Neural cell (in vitro differentiated cells): ENCODE measurements around the gene ERRFI1. TPM values are rescaled to one million over a fixed set of nuclear protein-coding genes. Genes with fewer than 3 reads are reported as not detected.

ENCODE experiments used
- H2AFZ ChIP-seq: fragments of 200-600, 300-800 bp; sonication (generic), shearing (Covaris generic); 2 replicates; pipeline ENCODE4 v1.6.0; 2014; ENCODE audit warnings: low read depth, mild to moderate bottlenecking, antibody characterized with exemption, low read length, moderate library complexity
- H3F3A ChIP-seq: fragments of 200-600 bp; shearing (Covaris generic); 2 replicates; pipeline ENCODE4 v1.6.1; 2016; ENCODE audit warnings: mild to moderate bottlenecking, moderate library complexity, mixed read lengths, antibody characterized with exemption, low read length; ENCODE audit not compliant: insufficient read depth, poor library complexity, severe bottlenecking
- H3K27ac ChIP-seq: fragments of 200-600, 300-800 bp; sonication (generic), shearing (Covaris generic); 2 replicates; pipeline ENCODE4 v1.5.1; 2014; ENCODE audit warnings: mild to moderate bottlenecking, low read length, moderate library complexity
- H3K27me3 ChIP-seq: fragments of 300-800, 200-600 bp; sonication (generic), shearing (Covaris generic); 2 replicates; pipeline ENCODE4 v1.6.0; 2014; ENCODE audit warnings: mild to moderate bottlenecking, low read depth, low read length, moderate library complexity; ENCODE audit not compliant: insufficient read depth
- H3K36me3 ChIP-seq: fragments of 300-800, 200-600 bp; sonication (generic), shearing (Covaris generic); 2 replicates; pipeline ENCODE4 v1.5.1; 2014; ENCODE audit warnings: mild to moderate bottlenecking, antibody characterized with exemption, low read length, moderate library complexity; ENCODE audit not compliant: insufficient read depth
- H3K4me2 ChIP-seq: fragments of 300-800, 200-600 bp; sonication (generic), shearing (Covaris generic); 2 replicates; pipeline ENCODE4 v1.6.0; 2014; ENCODE audit warnings: mild to moderate bottlenecking, low read length
- H3K4me3 ChIP-seq: fragments of 300-800, 200-600 bp; sonication (generic), shearing (Covaris generic); 2 replicates; pipeline ENCODE4 v1.5.1; 2014; ENCODE audit warnings: mild to moderate bottlenecking, low read length, moderate library complexity
- H3K79me2 ChIP-seq: fragments of 200-600 bp; shearing (Covaris generic); replicated peaks from 2 replicates; pipeline ENCODE4 v1.6.0; 2014; ENCODE audit warnings: mild to moderate bottlenecking, low read length, moderate library complexity; ENCODE audit not compliant: insufficient read depth
- H3K9ac ChIP-seq: fragments of 300-800, 200-600 bp; sonication (generic), shearing (Covaris generic); 2 replicates; pipeline ENCODE4 v1.6.1; 2016; ENCODE audit warnings: mild to moderate bottlenecking, low read length, mixed read lengths
- H3K9me2 ChIP-seq: fragments of 200-600 bp; shearing (Covaris generic); 2 replicates; pipeline ENCODE4 v1.6.1; 2016; ENCODE audit warnings: mild to moderate bottlenecking, low read length, mixed read lengths; ENCODE audit not compliant: insufficient read depth
- H3K9me3 ChIP-seq: fragments of 200-600, 300-800 bp; sonication (generic), shearing (Covaris generic); 2 replicates; pipeline ENCODE4 v1.6.1; 2016; ENCODE audit warnings: mild to moderate bottlenecking, mixed run types, low read length, moderate library complexity, mixed read lengths
- H4K20me1 ChIP-seq: fragments of 200-600 bp; shearing (Covaris generic); 2 replicates; pipeline ENCODE4 v1.6.1; 2016; ENCODE audit warnings: mild to moderate bottlenecking, mixed run types; ENCODE audit not compliant: insufficient read depth
- EP300 ChIP-seq: fragments of 450-650 bp; conservative IDR thresholded peaks from 2 replicates; pipeline ENCODE4 v1.6.1; 2014; ENCODE audit warnings: antibody characterized with exemption, mild to moderate bottlenecking, moderate library complexity; ENCODE audit not compliant: poor library complexity, severe bottlenecking
- EZH2 ChIP-seq: fragments of 200-600, 300-800 bp; shearing (Covaris generic), sonication (generic); IDR thresholded peaks from 2 replicates; pipeline ENCODE4 v1.6.1; 2014; ENCODE audit warnings: antibody characterized with exemption, low read length, borderline replicate concordance, mild to moderate bottlenecking; ENCODE audit not compliant: insufficient read depth, poor library complexity, severe bottlenecking
- MXI1 ChIP-seq: fragments of 450-650 bp; conservative IDR thresholded peaks from 2 replicates; pipeline ENCODE4 v1.6.1; 2014; ENCODE audit warnings: antibody characterized with exemption, mild to moderate bottlenecking; ENCODE audit not compliant: poor library complexity, severe bottlenecking
- POLR2AphosphoS5 ChIP-seq: IDR thresholded peaks from 2 replicates; pipeline ENCODE4 v1.6.1; 2012
- RAD21 ChIP-seq: fragments of 450-650 bp; conservative IDR thresholded peaks from 2 replicates; pipeline ENCODE4 v1.6.1; 2014; ENCODE audit warnings: antibody characterized with exemption, mild to moderate bottlenecking, moderate library complexity
- SMC3 ChIP-seq: fragments of 450-650 bp; conservative IDR thresholded peaks from 2 replicates; pipeline ENCODE4 v1.6.1; 2014; ENCODE audit warnings: antibody characterized with exemption, mild to moderate bottlenecking, moderate library complexity; ENCODE audit not compliant: poor library complexity
- TAF1 ChIP-seq: IDR thresholded peaks from 2 replicates; pipeline ENCODE4 v1.6.1; 2012; ENCODE audit warnings: low read depth
- polyA plus RNA-seq: library from polyadenylated mRNA; depleted of rRNA; stranded (reverse); fragments of >200 nt; gene quantifications from 2 replicates; pipeline ENCODE4 v1.2.3, GENCODE V29; 2014
- TF ChIP-seq, protein P1 (sequence below): IDR thresholded peaks from 2 replicates; pipeline ENCODE4 v1.6.1; 2012; ENCODE audit warnings: borderline replicate concordance
- TF ChIP-seq, protein P2 (sequence below): fragments of 450-650 bp; IDR thresholded peaks from 2 replicates; pipeline ENCODE4 v1.5.1; 2014; ENCODE audit warnings: antibody characterized with exemption, mild to moderate bottlenecking, moderate library complexity; ENCODE audit not compliant: poor library complexity, severe bottlenecking

Gene ERRFI1
- polyA plus RNA-seq, 1 donor from 2014 or later = 72.9 TPM

DNA sequence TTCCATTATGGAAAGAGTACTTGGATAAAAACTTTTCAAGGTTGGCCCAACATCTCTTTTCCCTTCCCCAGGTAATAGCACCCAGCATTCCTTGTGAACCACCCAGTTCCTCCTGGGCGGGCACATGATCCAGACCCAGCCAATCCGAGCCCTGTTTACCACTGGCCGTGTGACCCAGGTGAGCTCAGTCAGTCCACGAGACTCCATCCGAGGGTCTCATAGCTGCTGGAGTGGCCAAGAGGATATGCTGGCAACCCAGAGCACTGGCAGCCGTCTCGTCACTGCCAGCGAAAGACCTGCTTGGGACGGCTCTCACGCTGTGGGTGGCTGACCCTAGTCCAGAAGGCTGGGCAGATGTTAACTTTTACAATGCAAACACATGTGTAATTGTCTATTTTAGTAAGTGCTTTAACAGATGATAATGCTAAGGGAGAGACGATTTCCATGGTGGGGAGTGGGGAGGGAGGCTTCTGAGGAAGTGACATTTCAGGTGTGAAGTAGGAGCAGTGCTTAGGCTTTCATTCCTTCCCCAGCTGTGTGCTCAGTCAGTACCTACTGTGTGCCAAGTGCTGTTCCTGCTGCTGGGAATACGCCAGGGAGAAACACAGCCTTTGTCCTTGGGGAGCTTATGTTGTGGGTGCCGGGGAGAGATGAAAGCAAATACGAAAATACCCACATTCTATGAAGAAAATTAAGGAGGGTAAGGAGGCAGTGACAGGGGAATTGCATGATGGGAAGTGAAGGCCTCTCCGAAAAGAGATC lies 40.1 kb downstream of the ERRFI1 start:
- Histone ChIP-seq H3K27ac (no peak overlapping the region), H3K4me3 (no peak overlapping the region), H3K9ac (no peak overlapping the region), H3K9me2 (no peaks in the 10 kb centered on the region), H3K79me2 (no peaks in the 10 kb centered on the region), H3K27me3 (no peaks in the 10 kb centered on the region), H3K9me3 (no peaks in the 10 kb centered on the region), H3K36me3 (no peaks in the 10 kb centered on the region), H2AFZ (no peak overlapping the region), H4K20me1 (no peaks in the 10 kb centered on the region), H3F3A (no peaks in the 10 kb centered on the region), H3K4me2 (no peak overlapping the region)
- TF ChIP-seq EZH2 = no peak
- no peak for TF ChIP-seq MXI1
- TF ChIP-seq TAF1 = no peak

DNA sequence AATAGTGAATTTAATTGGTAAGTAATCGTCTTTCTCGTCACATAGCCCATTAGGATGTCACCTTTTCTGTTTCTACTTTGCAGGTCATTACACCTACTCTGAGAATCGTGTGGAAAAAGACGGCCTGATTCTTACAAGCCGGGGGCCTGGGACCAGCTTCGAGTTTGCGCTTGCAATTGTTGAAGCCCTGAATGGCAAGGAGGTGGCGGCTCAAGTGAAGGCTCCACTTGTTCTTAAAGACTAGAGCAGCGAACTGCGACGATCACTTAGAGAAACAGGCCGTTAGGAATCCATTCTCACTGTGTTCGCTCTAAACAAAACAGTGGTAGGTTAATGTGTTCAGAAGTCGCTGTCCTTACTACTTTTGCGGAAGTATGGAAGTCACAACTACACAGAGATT lies 41.3 kb downstream of the ERRFI1 start:
- TF ChIP-seq SMC3 (no peak), TAF1 (no peak), EZH2 (no peak), POLR2AphosphoS5 (no peak), RAD21 (no peak), MXI1 (no peak), EP300 (no peak)
- TF ChIP-seq, protein P1, sequence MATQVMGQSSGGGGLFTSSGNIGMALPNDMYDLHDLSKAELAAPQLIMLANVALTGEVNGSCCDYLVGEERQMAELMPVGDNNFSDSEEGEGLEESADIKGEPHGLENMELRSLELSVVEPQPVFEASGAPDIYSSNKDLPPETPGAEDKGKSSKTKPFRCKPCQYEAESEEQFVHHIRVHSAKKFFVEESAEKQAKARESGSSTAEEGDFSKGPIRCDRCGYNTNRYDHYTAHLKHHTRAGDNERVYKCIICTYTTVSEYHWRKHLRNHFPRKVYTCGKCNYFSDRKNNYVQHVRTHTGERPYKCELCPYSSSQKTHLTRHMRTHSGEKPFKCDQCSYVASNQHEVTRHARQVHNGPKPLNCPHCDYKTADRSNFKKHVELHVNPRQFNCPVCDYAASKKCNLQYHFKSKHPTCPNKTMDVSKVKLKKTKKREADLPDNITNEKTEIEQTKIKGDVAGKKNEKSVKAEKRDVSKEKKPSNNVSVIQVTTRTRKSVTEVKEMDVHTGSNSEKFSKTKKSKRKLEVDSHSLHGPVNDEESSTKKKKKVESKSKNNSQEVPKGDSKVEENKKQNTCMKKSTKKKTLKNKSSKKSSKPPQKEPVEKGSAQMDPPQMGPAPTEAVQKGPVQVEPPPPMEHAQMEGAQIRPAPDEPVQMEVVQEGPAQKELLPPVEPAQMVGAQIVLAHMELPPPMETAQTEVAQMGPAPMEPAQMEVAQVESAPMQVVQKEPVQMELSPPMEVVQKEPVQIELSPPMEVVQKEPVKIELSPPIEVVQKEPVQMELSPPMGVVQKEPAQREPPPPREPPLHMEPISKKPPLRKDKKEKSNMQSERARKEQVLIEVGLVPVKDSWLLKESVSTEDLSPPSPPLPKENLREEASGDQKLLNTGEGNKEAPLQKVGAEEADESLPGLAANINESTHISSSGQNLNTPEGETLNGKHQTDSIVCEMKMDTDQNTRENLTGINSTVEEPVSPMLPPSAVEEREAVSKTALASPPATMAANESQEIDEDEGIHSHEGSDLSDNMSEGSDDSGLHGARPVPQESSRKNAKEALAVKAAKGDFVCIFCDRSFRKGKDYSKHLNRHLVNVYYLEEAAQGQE = no peak
- TF ChIP-seq, protein P2, sequence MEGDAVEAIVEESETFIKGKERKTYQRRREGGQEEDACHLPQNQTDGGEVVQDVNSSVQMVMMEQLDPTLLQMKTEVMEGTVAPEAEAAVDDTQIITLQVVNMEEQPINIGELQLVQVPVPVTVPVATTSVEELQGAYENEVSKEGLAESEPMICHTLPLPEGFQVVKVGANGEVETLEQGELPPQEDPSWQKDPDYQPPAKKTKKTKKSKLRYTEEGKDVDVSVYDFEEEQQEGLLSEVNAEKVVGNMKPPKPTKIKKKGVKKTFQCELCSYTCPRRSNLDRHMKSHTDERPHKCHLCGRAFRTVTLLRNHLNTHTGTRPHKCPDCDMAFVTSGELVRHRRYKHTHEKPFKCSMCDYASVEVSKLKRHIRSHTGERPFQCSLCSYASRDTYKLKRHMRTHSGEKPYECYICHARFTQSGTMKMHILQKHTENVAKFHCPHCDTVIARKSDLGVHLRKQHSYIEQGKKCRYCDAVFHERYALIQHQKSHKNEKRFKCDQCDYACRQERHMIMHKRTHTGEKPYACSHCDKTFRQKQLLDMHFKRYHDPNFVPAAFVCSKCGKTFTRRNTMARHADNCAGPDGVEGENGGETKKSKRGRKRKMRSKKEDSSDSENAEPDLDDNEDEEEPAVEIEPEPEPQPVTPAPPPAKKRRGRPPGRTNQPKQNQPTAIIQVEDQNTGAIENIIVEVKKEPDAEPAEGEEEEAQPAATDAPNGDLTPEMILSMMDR = no peak
- no peak overlapping the region for H2AFZ ChIP-seq
- H3K36me3 ChIP-seq = no peaks in the 10 kb centered on the region
- no peaks in the 10 kb centered on the region for H3K27me3 ChIP-seq
- H3K9ac ChIP-seq = peak overlapping the region; percentile 21
- H3K4me2 ChIP-seq = peak overlapping the region; percentile 54
- no peaks in the 10 kb centered on the region for H4K20me1 ChIP-seq
- no peaks in the 10 kb centered on the region for H3F3A ChIP-seq
- H3K9me2 ChIP-seq = no peaks in the 10 kb centered on the region
- no peaks in the 10 kb centered on the region for H3K9me3 ChIP-seq
- H3K27ac ChIP-seq = peak overlapping the region; percentile 59
- peak overlapping the region; percentile 43 for H3K4me3 ChIP-seq
- no peaks in the 10 kb centered on the region for H3K79me2 ChIP-seq
